GM10266 (cell line): ENCODE data around the gene ZNF397.

ENCODE experiments used
- DNase-seq: peaks from one replicate; pipeline ENCODE4 v3.0.0; 2012; ENCODE audit errors: extremely low spot score
- TF ChIP-seq, protein P1 (sequence below): IDR thresholded peaks from 2 replicates; pipeline ENCODE4 v1.5.1; 2012; ENCODE audit warnings: mild to moderate bottlenecking, low read depth; ENCODE audit not compliant: control insufficient read depth, insufficient read depth; ENCODE audit errors: missing control alignments

Gene ZNF397

DNA sequence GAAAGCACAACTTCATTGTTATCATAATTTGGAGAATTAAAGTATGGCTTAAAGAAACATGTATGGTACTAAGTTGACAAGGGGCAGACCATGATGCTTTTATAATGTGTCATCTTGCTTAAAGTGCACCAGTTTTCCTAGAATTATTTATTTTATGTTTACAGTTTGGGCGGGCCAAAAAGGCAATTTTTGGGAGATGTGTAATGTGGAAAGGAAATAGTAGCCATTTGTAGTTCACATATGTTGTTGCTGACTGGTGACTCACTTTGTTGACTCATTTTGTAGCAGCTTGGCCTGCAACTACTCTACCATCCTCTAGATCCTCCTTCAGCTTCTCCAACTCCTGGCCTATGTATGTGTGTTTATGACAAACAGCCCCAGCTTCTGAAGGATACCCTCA is 41.5 kb downstream of the ZNF397 start:
- TF ChIP-seq, protein P1, sequence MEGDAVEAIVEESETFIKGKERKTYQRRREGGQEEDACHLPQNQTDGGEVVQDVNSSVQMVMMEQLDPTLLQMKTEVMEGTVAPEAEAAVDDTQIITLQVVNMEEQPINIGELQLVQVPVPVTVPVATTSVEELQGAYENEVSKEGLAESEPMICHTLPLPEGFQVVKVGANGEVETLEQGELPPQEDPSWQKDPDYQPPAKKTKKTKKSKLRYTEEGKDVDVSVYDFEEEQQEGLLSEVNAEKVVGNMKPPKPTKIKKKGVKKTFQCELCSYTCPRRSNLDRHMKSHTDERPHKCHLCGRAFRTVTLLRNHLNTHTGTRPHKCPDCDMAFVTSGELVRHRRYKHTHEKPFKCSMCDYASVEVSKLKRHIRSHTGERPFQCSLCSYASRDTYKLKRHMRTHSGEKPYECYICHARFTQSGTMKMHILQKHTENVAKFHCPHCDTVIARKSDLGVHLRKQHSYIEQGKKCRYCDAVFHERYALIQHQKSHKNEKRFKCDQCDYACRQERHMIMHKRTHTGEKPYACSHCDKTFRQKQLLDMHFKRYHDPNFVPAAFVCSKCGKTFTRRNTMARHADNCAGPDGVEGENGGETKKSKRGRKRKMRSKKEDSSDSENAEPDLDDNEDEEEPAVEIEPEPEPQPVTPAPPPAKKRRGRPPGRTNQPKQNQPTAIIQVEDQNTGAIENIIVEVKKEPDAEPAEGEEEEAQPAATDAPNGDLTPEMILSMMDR, result no peak
- DNase-seq, result no peak

DNA sequence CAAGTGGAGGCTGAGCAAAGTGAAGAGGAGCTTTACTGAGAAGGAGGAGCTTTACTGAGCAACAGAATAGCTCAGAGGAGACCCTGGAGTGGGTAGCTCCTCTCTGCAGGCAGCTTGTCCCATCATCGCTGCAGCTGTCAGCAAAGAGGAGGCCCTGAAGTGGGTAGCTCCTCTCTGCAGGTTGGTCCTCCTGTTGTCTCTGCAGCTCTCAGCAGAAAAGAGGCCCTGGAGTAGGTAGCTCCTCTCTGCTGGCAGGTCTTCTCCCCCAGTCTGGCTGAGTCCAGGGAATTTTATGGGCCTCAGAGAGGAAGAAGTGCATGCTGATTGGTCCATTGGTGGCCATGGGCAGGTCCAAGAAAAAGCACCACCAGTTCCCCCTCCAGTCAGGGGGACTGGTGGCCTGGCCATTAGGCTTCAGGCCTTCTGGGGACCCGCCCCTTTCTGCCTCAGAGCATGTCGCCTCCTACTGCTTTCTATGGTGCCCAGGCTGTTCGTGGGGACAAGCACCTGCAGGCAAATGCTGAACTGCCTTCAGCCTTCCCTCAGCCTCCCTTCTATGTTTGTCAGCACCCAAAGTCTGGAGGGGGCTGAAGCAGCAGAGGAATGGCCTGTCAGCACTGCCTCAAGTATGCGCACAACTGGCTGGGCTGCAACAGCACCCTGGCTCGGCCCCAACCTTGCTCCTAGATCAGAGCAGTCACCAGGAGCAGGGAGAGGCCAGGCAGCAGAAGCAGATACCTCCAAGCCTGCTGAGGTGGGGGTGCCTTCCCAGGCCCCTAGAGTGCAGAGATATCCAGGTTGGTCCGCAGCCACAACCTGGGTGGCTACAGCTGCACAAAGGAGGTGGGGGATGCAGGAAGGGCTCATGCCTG is 43.3 kb downstream of the ZNF397 start:
- no peak for DNase-seq

DNA sequence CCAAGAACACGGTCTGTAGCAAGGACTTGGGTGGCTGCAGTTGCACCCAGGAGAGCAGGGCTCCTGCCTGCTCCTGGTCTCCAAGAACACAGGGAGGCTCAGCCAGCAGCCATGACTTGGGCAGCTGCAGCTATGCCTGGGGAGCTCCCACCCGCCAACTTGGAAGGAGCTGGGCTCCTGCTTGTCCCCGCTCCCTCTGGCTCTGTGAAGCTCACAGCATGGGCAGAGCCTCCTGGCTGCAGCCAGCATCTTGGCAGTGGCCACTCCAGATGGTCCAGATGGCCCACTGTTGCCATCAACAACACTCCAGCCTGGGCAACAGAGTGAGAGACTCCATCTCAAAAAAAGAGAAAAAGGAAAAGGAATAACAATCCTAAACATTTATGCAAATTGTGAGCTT is 44.0 kb downstream of the ZNF397 start:
- DNase-seq, result no peak

More for the DNA sequence above, 43.3 kb downstream of the ZNF397 start:
- TF ChIP-seq, protein P1, result no peak

DNA sequence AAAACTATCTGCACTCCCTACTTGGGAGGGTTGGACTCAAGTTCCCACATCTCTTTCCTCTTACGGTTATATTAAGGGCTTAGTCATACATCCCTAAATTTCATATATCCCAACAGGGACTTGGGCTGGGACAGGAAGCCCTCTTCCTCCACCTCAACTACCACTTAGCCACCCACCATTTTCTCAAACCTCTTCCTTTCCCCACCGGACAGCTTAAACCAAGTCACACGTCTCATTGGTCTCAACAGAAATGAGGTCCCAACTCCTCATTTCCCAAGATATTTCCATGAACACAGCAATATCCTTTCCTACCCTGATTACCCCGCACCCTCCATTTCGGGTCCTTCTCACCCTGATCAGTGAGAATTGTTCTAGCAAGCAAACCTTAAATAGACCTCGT is 48.5 kb downstream of the ZNF397 start:
- TF ChIP-seq, protein P1, result no peak
- no peak for DNase-seq

More for the DNA sequence above, 44.0 kb downstream of the ZNF397 start:
- TF ChIP-seq, protein P1, result no peak

- TF ChIP-seq, protein P1, result no peak
- DNase-seq, result no peak
These were observed 48.9 kb downstream of the ZNF397 start for GRCh38 chr18:35289727-35290093.

- TF ChIP-seq, protein P1, result no peak
- peak; percentile 90 for DNase-seq
These were observed 49.4 kb downstream of the ZNF397 start, which contains the start of gene ZSCAN30 for GRCh38 chr18:35290094-35290735. Gene ZSCAN30, minus strand, starts transcription at chr18:35290229. Its CDS starts 25,877 bp downstream, at chr18:35264352.

- no peak for DNase-seq
- TF ChIP-seq, protein P1, result no peak
These were observed 50.3 kb downstream of the ZNF397 start for GRCh38 chr18:35291166-35291565.
